HepG2 (cell line): Measurements from ENCODE around the gene CD4. TPM values are rescaled to one million over a fixed set of nuclear protein-coding genes. Genes with fewer than 3 reads are reported as not detected.

Experiments used
- CBX1 ChIP-seq: IDR thresholded peaks from one replicate; pipeline ENCODE4 v1.6.1; 2016; ENCODE audit warnings: antibody characterized with exemption, low read depth
- CBX2 ChIP-seq, 2 experiments: fragments of 200-600 bp in 1 of 2; sonication (generic); formaldehyde crosslinking in 1 of 2; IDR thresholded peaks; 2 replicates each; pipeline versions ENCODE4 v1.7.0 to v1.8.1; 2018 to 2022; ENCODE audit warnings: low read depth in 2 of 2, low read length in 1 of 2, mild to moderate bottlenecking in 1 of 2, missing genetic modification reagents in 1 of 2
- CBX5 ChIP-seq: sonication (generic); formaldehyde crosslinking; IDR thresholded peaks from 2 replicates; pipeline ENCODE4 v1.4.0; 2020; ENCODE audit warnings: missing genetic modification reagents, borderline replicate concordance
- DMTF1 ChIP-seq: sonication (generic); formaldehyde crosslinking; IDR thresholded peaks from 2 replicates; pipeline ENCODE4 v1.4.0; 2020; ENCODE audit warnings: mild to moderate bottlenecking, missing genetic modification reagents
- DNMT1 ChIP-seq: sonication (generic); formaldehyde crosslinking; IDR thresholded peaks from 2 replicates; pipeline ENCODE4 v1.5.1; 2020; ENCODE audit warnings: mild to moderate bottlenecking, missing genetic modification reagents
- KDM2A ChIP-seq: sonication (generic); formaldehyde crosslinking; IDR thresholded peaks from 2 replicates; pipeline ENCODE4 v1.4.0; 2020; ENCODE audit warnings: low read depth, missing genetic modification reagents, borderline replicate concordance
- MAF1 ChIP-seq: sonication (generic); formaldehyde crosslinking; IDR thresholded peaks from 2 replicates; pipeline ENCODE4 v1.5.0; 2020; ENCODE audit warnings: missing genetic modification reagents, borderline replicate concordance
- MTERF4 ChIP-seq: sonication (generic); formaldehyde crosslinking; IDR thresholded peaks from 2 replicates; pipeline ENCODE4 v1.8.0; 2023; ENCODE audit warnings: mild to moderate bottlenecking, missing genetic modification reagents
- MXI1 ChIP-seq: IDR thresholded peaks from 3 replicates; pipeline ENCODE4 v1.6.1; 2012; ENCODE audit warnings: low read depth, low read length, inconsistent platforms, borderline replicate concordance
- MYNN ChIP-seq: sonication (generic); formaldehyde crosslinking; IDR thresholded peaks from 2 replicates; pipeline ENCODE4 v1.4.0; 2020; ENCODE audit warnings: mild to moderate bottlenecking, low read depth, missing genetic modification reagents
- PTBP1 ChIP-seq: fragments of 200-400 bp; formaldehyde crosslinking; IDR thresholded peaks from 2 replicates; pipeline ENCODE4 v1.6.1; 2018; ENCODE audit warnings: low read length, low read depth; ENCODE audit not compliant: poor library complexity, severe bottlenecking
- REPIN1 ChIP-seq: sonication (generic); formaldehyde crosslinking; IDR thresholded peaks from 2 replicates; pipeline ENCODE4 v1.8.0; 2022; ENCODE audit warnings: missing genetic modification reagents, low read depth, mild to moderate bottlenecking, borderline replicate concordance
- RFXANK ChIP-seq: IDR thresholded peaks from 2 replicates; pipeline ENCODE4 v1.6.1; 2016
- SATB2 ChIP-seq: sonication (generic); formaldehyde crosslinking; IDR thresholded peaks from 2 replicates; pipeline ENCODE4 v1.5.0; 2020; ENCODE audit warnings: missing genetic modification reagents
- SP140L ChIP-seq: sonication (generic); formaldehyde crosslinking; IDR thresholded peaks from 2 replicates; pipeline ENCODE4 v1.4.0; 2020; ENCODE audit warnings: missing genetic modification reagents, borderline replicate concordance
- TEAD3 ChIP-seq: optimal IDR thresholded peaks from 2 replicates; pipeline ENCODE3; 2016; ENCODE audit warnings: borderline replicate concordance
- XRCC5 ChIP-seq: fragments of 200-400 bp; formaldehyde crosslinking; optimal IDR thresholded peaks from 2 replicates; pipeline ENCODE3; 2017; ENCODE audit warnings: mild to moderate bottlenecking, low read length
- ZBTB37 ChIP-seq: sonication (generic); formaldehyde crosslinking; IDR thresholded peaks from 2 replicates; pipeline ENCODE4 v1.4.0; 2020; ENCODE audit warnings: mild to moderate bottlenecking, missing genetic modification reagents
- ZBTB7A ChIP-seq: sonication (generic); formaldehyde crosslinking; IDR thresholded peaks from 2 replicates; pipeline ENCODE4 v1.8.0; 2022; ENCODE audit warnings: mild to moderate bottlenecking, missing genetic modification reagents
- ZNF572 ChIP-seq: sonication (generic); formaldehyde crosslinking; IDR thresholded peaks from 2 replicates; pipeline ENCODE4 v1.5.1; 2020; ENCODE audit warnings: mild to moderate bottlenecking, missing genetic modification reagents
- ZNF577 ChIP-seq: sonication (generic); formaldehyde crosslinking; IDR thresholded peaks from 2 replicates; pipeline ENCODE4 v1.4.0; 2020; ENCODE audit warnings: mild to moderate bottlenecking, low read depth, missing genetic modification reagents, borderline replicate concordance
- ZNF704 ChIP-seq: sonication (generic); formaldehyde crosslinking; IDR thresholded peaks from 2 replicates; pipeline ENCODE4 v1.8.1; 2023; ENCODE audit warnings: mild to moderate bottlenecking, inconsistent platforms, moderate library complexity, missing genetic modification reagents, borderline replicate concordance
- ZNF839 ChIP-seq: sonication (generic); formaldehyde crosslinking; IDR thresholded peaks from 2 replicates; pipeline ENCODE4 v1.4.0; 2020; ENCODE audit warnings: missing genetic modification reagents, mild to moderate bottlenecking, borderline replicate concordance
- polyA plus RNA-seq, 8 experiments: library from polyadenylated mRNA; depleted of rRNA in 3 of 8; stranded (reverse) in 7 of 8; unstranded in 1 of 8; fragments of >200 nt; fragmentation: Illumina TruSeq in 4 of 8; extraction: Trizol in 4 of 8; gene quantifications; 2 replicates each; pipeline versions ENCODE4 v1.2.1 to v1.2.3, GENCODE V29; 2011 to 2016; ENCODE audit warnings: low read depth in 4 of 8, missing spikeins in 1 of 8, mixed read lengths in 1 of 8; ENCODE audit not compliant: insufficient read depth in 1 of 8
- total RNA-seq, 5 experiments: library from RNA; depleted of rRNA; stranded (reverse); fragments of >200 nt; fragmentation: Illumina TruSeq; extraction: Trizol; gene quantifications; 2 replicates each; pipeline ENCODE4 v1.2.3, GENCODE V29; 2016; ENCODE audit warnings: low read depth in 1 of 5

CD4 gene
- total and polyA plus RNA-seq, 2 of the 13 experiments (the other 11 are each of a cell fraction or from before 2014, with no cell fraction given), result 0.07 to 0.95 TPM

- no peak for TF ChIP-seq ZNF839 (CRISPR knock-in tag)
- no peak for TF ChIP-seq REPIN1 (CRISPR knock-in tag)
- 0 out of 2 replicates have a peak, but pooled peaks have one; percentile 8 for TF ChIP-seq ZNF704 (CRISPR knock-in tag)
- no peak for TF ChIP-seq DNMT1 (CRISPR knock-in tag)
- peak; percentile 23 for TF ChIP-seq XRCC5
- TF ChIP-seq RFXANK (CRISPR knock-in tag), result no peak
- TF ChIP-seq ZBTB37 (CRISPR knock-in tag), result no peak
- TF ChIP-seq CBX5 (CRISPR knock-in tag), result no peak
- TF ChIP-seq PTBP1, result no peak
- no peak for TF ChIP-seq CBX1
- TF ChIP-seq ZNF572 (CRISPR knock-in tag), result no peak
- TF ChIP-seq ZBTB7A (CRISPR knock-in tag), result 0 out of 2 replicates have a peak, but pooled peaks have one; percentile 25
- peak; percentile 37 for TF ChIP-seq TEAD3
- TF ChIP-seq MTERF4 (CRISPR knock-in tag), result no peak
- TF ChIP-seq ZNF577 (CRISPR knock-in tag), result no peak
- TF ChIP-seq MXI1, result peak; percentile 45; the same call in 1 of the 3 replicates
- TF ChIP-seq KDM2A (CRISPR knock-in tag), result peak; percentile 22; the same call in 1 of the 2 replicates
- TF ChIP-seq CBX2 (IDR thresholded peaks at IDR 0.05; ENCODE audit: low read depth, low read length), result no peak
- TF ChIP-seq CBX2 (CRISPR knock-in tag; IDR thresholded peaks at IDR 0.05; ENCODE audit: low read depth), result no peak
- no peak for TF ChIP-seq DMTF1 (CRISPR knock-in tag)
- TF ChIP-seq SP140L (CRISPR knock-in tag), result no peak
- no peak for TF ChIP-seq SATB2 (CRISPR knock-in tag)
- TF ChIP-seq MYNN (CRISPR knock-in tag), result no peak
- TF ChIP-seq MAF1, result no peak
Observed at GRCh38 chr12:6869049-6870021, 80.0 kb downstream of the CD4 start (continued).
